Left lung (tissue), 14 donors: Measurements from ENCODE around the gene CCDC182. TPM values are rescaled to one million over a fixed set of nuclear protein-coding genes. Genes with fewer than 3 reads are reported as not detected.
A peak's percentile ranks its signal among the peaks of the same experiment; 100 is the strongest.

Experiments used
- ATAC-seq: fragments of 200-7000 bp; cut with Tn5 transposase; one replicate; pipeline ENCODE4 v1.9.1; 2020; ENCODE audit warnings: moderate library complexity
- DNase-seq, 4 donors: peaks; one replicate each; pipeline ENCODE4 v3.0.0-alpha.2; 2013 to 2020
- H3K27ac ChIP-seq, 2 donors: fragments of 200-600 bp; sonication (generic) in 1 of 2; one replicate each; pipeline versions ENCODE4 v1.5.0 to v1.8.0; 2020 to 2021
- H3K27me3 ChIP-seq, 2 donors: fragments of 200-600 bp; sonication (generic) in 1 of 2; one replicate each; pipeline versions ENCODE4 v1.5.0 to v1.8.0; 2020 to 2021
- H3K36me3 ChIP-seq, 2 donors: fragments of 200-600 bp; sonication (generic) in 1 of 2; one replicate each; pipeline versions ENCODE4 v1.5.0 to v1.8.0; 2020 to 2021
- H3K4me1 ChIP-seq, 2 donors: fragments of 200-600 bp; one replicate each; pipeline ENCODE4 v1.8.0; 2021
- H3K4me3 ChIP-seq, 2 donors: fragments of 200-600 bp; sonication (generic) in 1 of 2; one replicate each; pipeline versions ENCODE4 v1.5.0 to v1.8.0; 2020 to 2021; ENCODE audit warnings: mild to moderate bottlenecking in 1 of 2
- H3K9me3 ChIP-seq, 2 donors: fragments of 200-600 bp; sonication (generic) in 1 of 2; one replicate each; pipeline versions ENCODE4 v1.5.0 to v1.8.0; 2020 to 2021
- CTCF ChIP-seq, 2 donors: fragments of 200-600 bp; sonication (generic) in 1 of 2; IDR thresholded peaks; one replicate each; pipeline versions ENCODE4 v1.5.0 to v1.8.0; 2021; ENCODE audit warnings: antibody characterized with exemption in 2 of 2
- intact Hi-C, 2 donors: fragments of 100-400 bp; cut with DNase I; formaldehyde crosslinking; loops; one replicate each; pipeline versions ENCODE4 v1.11.2 to v1.14.2; 2022
- long read RNA-seq, 12 donors: library from polyadenylated mRNA in 2 of 12; unstranded in 2 of 12; transcript quantifications; one replicate each; pipeline ENCODE4 v2.0.0 and lab custom pipeline, GENCODE V29; 2019 to 2026
- polyA plus RNA-seq, 6 donors: library from polyadenylated mRNA; unstranded; fragments of 120-200 nt; gene quantifications; one replicate each; pipeline ENCODE4 v1.2.1, GENCODE V29; 2013; ENCODE audit not compliant: insufficient read length in 6 of 6
- total RNA-seq, 2 donors: library from RNA; stranded (reverse); fragmentation: NEBNext Ultra II Directional; extraction: Animal tissue kit (Norgen Biotek cat#: 25700); gene quantifications; one replicate each; pipeline ENCODE4 v1.2.1, GENCODE V29; 2021
- donor health status: DM: no; HTN: yes; CAD: no.
- donor health status: DM: no; HTN: no; CAD: no.

Gene CCDC182
- total RNA-seq: not detected
- under 1 TPM in 1 of 6 donors, not detected in 5; 0.15 TPM for polyA plus RNA-seq
- long read RNA-seq, donor 1: 0 reads
- long read RNA-seq, donor 2: 0 reads
- long read RNA-seq, donor 3: 0 reads
- long read RNA-seq, donor 4: 0 reads
- long read RNA-seq, donor 5: 0 reads
- long read RNA-seq, donor 6: 0 reads
- long read RNA-seq, donor 7: 0 reads
- long read RNA-seq, donor 8: 0 reads
- long read RNA-seq, donor 9: 0 reads
- long read RNA-seq, donor 10: 0 reads
- long read RNA-seq, donor 11: 0 reads
- long read RNA-seq, donor 12: 0 reads

- H3K27ac ChIP-seq: no peak within 1 kb of the TSS
- intact Hi-C loops: no loop called here
- DNase-seq (no peak), ATAC-seq (no peak)
- H3K9me3 ChIP-seq: no peaks in the 10 kb centered on the region
- peaks cover 0 to 8% of the 10 kb centered on the region in 2 donors for H3K4me1 ChIP-seq
- TF ChIP-seq CTCF (IDR thresholded peaks at IDR 0.05): no peak
- no peak within 1 kb of the TSS for H3K4me3 ChIP-seq
- H3K27me3 ChIP-seq: peaks cover 0 to 7% of the 10 kb centered on the region in 2 donors
- H3K36me3 ChIP-seq: no peaks in the 10 kb centered on the region
Observed at GRCh38 chr17:57745242-57745641, at the start of gene CCDC182. CCDC182 (minus strand) TSS chr17:57745299; CDS start chr17:57745272, 27 bp downstream.

- no peaks in the 10 kb centered on the region for H3K4me1 ChIP-seq
- H3K9me3 ChIP-seq: no peaks in the 10 kb centered on the region
- H3K4me3 ChIP-seq: no peak overlapping the region
- DNase-seq: no peak
- no peak for ATAC-seq
- no peak overlapping the region for H3K27ac ChIP-seq
- H3K27me3 ChIP-seq: no peaks in the 10 kb centered on the region
- no peaks in the 10 kb centered on the region for H3K36me3 ChIP-seq
- TF ChIP-seq CTCF (IDR thresholded peaks at IDR 0.05): no peak
- intact Hi-C loops: no loop called here
Observed at GRCh38 chr17:57794841-57795240, 49.7 kb upstream of the CCDC182 start.

GRCh38 chr17:57788725-57789124 lies 43.6 kb upstream of the CCDC182 start:
- ATAC-seq (no peak), DNase-seq (no peak)
- H3K4me1 ChIP-seq: no peaks in the 10 kb centered on the region
- H3K27me3 ChIP-seq: peaks cover 0 to 19% of the 10 kb centered on the region in 2 donors
- intact Hi-C loops: no loop called here
- no peak overlapping the region for H3K27ac ChIP-seq
- no peaks in the 10 kb centered on the region for H3K9me3 ChIP-seq
- TF ChIP-seq CTCF (IDR thresholded peaks at IDR 0.05): no peak
- no peak overlapping the region for H3K4me3 ChIP-seq
- no peaks in the 10 kb centered on the region for H3K36me3 ChIP-seq

GRCh38 chr17:57785022-57785421 lies 39.9 kb upstream of the CCDC182 start:
- H3K9me3 ChIP-seq: no peaks in the 10 kb centered on the region
- ATAC-seq (no peak), DNase-seq (peak in 2 of 4 donors; percentile 84 to 90)
- no peak overlapping the region for H3K4me3 ChIP-seq
- no peak overlapping the region for H3K27ac ChIP-seq
- intact Hi-C loops: no loop called here
- H3K4me1 ChIP-seq: peaks cover 18 to 20% of the 10 kb centered on the region in 2 donors
- H3K27me3 ChIP-seq: peaks cover 0 to 37% of the 10 kb centered on the region in 2 donors
- no peaks in the 10 kb centered on the region for H3K36me3 ChIP-seq
- TF ChIP-seq CTCF (IDR thresholded peaks at IDR 0.05): no peak

- Histone ChIP-seq H3K9me3 (no peaks in the 10 kb centered on the region), H3K27me3 (peaks cover 0 to 37% of the 10 kb centered on the region in 2 donors), H3K4me1 (peaks cover 18 to 20% of the 10 kb centered on the region in 2 donors), H3K4me3 (no peak overlapping the region), H3K27ac (no peak overlapping the region), H3K36me3 (no peaks in the 10 kb centered on the region)
- intact Hi-C loops: no loop called here
- DNase-seq (no peak), ATAC-seq (no peak)
- TF ChIP-seq CTCF (IDR thresholded peaks at IDR 0.05): no peak
Observed at GRCh38 chr17:57784226-57784895, 39.3 kb upstream of the CCDC182 start.
